ENCODE results near the gene RTN4IP1. TPM values are rescaled to one million over a fixed set of nuclear protein-coding genes. Genes with fewer than 3 reads are reported as not detected.
"Not testable (repeated sequence)": the region's sequence is repeated elsewhere in the genome, so short reads cannot be mapped to it uniquely, and the experiment has no call there.

The RTN4IP1 gene
- total and polyA plus RNA-seq, 2 of the 13 experiments (the other 11 are each of a cell fraction or from before 2014, with no cell fraction given) = 5.5 to 17.2 TPM

DNA sequence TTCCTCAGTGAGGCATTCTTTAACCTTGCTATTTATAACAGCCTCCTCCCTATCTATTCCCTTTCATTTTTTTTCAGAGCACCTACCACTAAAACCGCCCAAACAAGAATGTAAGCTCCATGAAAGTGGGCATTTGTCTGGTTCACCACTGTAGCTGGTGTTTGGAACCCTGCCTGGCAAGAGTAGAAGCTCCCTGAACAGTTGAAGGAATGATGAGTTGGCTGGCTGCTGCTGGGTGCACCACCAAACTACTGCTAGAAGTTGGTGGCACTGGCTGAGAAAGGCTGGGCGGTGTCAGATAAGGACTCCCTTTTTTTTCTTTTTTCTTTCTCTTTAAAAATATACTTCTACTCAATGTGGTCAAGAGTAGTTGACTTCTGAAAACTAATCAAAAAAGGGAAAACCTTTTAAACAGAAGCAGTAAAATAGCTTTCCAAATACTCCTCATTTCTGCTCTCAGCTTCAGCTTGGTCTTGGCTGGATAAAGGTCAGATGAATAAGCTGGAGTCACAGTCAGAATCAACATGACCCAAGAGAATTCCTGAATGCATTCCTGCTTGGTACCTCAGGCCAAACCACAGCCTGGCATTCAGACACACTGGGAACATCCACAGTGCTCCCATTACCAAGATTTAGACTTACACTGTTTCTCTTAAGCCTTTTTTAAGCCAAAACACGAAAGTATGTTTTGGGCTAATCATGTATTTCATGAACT is 38.0 kb downstream of the RTN4IP1 start (continued):
- TF ChIP-seq, protein P1, sequence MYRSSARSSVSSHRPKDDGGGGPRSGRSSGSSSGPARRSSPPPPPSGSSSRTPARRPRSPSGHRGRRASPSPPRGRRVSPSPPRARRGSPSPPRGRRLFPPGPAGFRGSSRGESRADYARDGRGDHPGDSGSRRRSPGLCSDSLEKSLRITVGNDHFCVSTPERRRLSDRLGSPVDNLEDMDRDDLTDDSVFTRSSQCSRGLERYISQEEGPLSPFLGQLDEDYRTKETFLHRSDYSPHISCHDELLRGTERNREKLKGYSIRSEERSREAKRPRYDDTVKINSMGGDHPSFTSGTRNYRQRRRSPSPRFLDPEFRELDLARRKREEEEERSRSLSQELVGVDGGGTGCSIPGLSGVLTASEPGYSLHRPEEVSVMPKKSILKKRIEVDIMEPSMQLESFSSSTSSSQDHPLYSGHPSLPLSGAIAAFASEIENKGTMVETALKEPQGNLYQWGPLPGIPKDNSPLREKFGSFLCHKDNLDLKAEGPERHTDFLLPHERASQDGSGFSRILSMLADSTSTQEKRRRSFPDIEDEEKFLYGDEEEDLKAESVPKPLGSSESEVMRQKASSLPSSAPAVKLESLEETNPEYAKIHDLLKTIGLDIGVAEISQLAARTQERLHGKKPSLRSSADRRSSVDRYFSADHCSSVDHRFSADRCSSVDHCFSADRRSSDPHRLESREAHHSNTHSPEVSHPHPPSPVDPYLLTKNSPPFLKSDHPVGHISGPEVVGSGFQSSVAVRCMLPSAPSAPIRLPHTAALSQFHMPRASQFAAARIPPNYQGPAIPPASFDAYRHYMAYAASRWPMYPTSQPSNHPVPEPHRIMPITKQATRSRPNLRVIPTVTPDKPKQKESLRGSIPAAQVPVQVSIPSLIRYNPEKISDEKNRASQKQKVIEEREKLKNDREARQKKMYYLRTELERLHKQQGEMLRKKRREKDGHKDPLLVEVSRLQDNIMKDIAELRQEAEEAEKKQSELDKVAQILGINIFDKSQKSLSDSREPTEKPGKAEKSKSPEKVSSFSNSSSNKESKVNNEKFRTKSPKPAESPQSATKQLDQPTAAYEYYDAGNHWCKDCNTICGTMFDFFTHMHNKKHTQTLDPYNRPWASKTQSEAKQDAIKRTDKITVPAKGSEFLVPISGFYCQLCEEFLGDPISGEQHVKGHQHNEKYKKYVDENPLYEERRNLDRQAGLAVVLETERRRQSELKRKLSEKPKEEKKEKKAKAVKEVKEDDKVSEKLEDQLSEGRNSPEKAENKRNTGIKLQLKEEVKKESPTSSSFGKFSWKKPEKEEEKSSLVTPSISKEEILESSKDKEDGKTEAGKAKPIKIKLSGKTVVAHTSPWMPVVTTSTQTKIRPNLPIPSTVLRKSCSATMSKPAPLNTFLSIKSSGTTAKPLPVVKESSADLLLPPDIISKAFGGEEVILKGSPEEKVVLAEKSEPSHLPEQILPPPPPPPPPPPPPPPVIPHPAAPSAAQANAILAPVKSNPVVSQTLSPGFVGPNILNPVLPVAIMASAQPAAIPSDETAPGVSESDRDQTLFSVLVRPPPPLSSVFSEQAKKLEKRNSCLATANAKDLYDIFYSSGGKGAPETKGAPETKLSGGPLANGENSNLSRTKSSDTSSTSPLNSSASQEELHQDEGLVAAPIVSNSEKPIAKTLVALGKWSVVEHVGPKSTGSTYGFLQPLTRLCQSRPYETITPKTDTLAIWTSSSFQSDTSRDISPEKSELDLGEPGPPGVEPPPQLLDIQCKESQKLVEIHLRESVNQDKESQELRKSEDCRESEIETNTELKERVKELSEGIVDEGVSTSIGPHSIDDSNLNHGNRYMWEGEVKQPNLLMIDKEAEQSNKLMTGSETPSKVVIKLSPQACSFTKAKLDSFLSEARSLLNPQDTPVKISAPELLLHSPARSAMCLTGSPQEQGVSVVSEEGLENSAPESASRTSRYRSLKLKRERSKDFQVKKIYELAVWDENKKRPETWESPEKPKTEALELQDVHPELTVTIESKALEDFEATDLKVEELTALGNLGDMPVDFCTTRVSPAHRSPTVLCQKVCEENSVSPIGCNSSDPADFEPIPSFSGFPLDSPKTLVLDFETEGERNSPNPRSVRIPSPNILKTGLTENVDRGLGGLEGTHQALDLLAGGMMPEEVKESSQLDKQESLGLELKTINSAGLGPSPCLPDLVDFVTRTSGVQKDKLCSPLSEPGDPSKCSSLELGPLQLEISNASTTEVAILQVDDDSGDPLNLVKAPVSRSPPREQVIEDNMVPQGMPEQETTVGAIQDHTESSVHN (CRISPR knock-in tag; IDR thresholded peaks at IDR 0.05) = no peak
- no peak for TF ChIP-seq GZF1 (CRISPR knock-in tag; IDR thresholded peaks at IDR 0.05)

DNA sequence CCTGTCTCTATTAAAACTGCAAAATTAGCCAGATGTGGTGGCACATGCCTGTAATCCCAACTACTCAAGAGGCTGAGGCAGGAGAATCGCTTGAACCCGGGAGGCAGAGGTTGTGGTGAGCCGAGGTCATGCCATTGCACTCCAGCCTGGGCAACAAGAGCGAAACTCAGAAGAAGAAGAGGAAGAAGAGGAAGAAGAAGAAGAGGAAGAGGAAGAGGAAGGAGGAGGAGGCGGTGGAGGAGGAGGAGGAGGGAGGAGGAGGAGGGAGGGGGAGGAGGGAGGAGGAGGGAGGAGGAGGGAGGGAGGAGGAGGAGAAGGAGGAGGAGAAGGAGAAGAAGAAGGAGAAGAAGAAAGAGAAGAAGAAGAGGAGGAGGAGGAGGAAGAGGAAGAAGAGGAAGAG is 40.4 kb downstream of the RTN4IP1 start:
- in situ Hi-C loops (cut with HindIII; ENCODE audit: extremely low pct_ligation_motif_present, low pct_unique_long_range_greater_than_20kb); H3K4me3 ChIP-seq (replicated peaks in 1 of 3; ENCODE audit: insufficient read depth in 1 of 3, low read depth in 2 of 3, low read length in 3 of 3); H3K27me3 ChIP-seq (ENCODE audit: control insufficient read depth in 1 of 2, insufficient read depth in 2 of 2, low read length in 2 of 2); POLR2A ChIA-PET; H3K79me2 ChIP-seq (ENCODE audit: insufficient read depth, low read length); H3K4me2 ChIP-seq (ENCODE audit: low read depth, low read length); H3K9ac ChIP-seq (ENCODE audit: insufficient read depth, low read depth, low read length); H3K9me3 ChIP-seq (ENCODE audit: low read length); BruUV-seq (replicated peaks); H3K36me3 ChIP-seq (replicated peaks in 1 of 2; ENCODE audit: control insufficient read depth in 1 of 2, insufficient read depth in 2 of 2, low read length in 2 of 2); H2AFZ ChIP-seq (ENCODE audit: low read length); FAIRE-seq; ATAC-seq; DNase-seq (ENCODE audit: low spot score); intact Hi-C loops (cut with micrococcal nuclease; ENCODE audit: unreplicated experiment); H3K4me1 ChIP-seq (ENCODE audit: insufficient read depth, low read length); CTCF ChIA-PET (ENCODE audit: low intra/inter-chr PET ratio, low total read pairs); H4K20me1 ChIP-seq (ENCODE audit: insufficient read depth, low read length); H3K27ac ChIP-seq (ENCODE audit: extremely low read length, insufficient read depth, low read length): not testable (repeated sequence)
- 79% methylated on average over 5 of the region's 5 CpGs for WGBS (ENCODE audit: low lambda C conversion rate)

Measured in HepG2 (cell line).